OCI-LY1 (cell line): ENCODE measurements around the gene DTNB.

ENCODE experiments used
- H2AFZ ChIP-seq: fragments of 200-600 bp; sonication (generic), shearing (Covaris generic); 2 replicates; pipeline ENCODE4 v1.6.0; 2014; ENCODE audit warnings: antibody characterized with exemption, mild to moderate bottlenecking, low read length
- H3F3A ChIP-seq: fragments of 200-600 bp; sonication (generic), shearing (Covaris generic); 2 replicates; pipeline ENCODE4 v1.6.0; 2014; ENCODE audit warnings: mild to moderate bottlenecking, antibody characterized with exemption, low read length, moderate library complexity; ENCODE audit not compliant: insufficient read depth
- H3K27ac ChIP-seq: fragments of 200-600 bp; sonication (generic); 2 replicates; pipeline ENCODE4 v1.5.1; 2014; ENCODE audit warnings: low read length, mixed run types, mild to moderate bottlenecking, low read depth; ENCODE audit not compliant: poor library complexity, severe bottlenecking
- H3K27me3 ChIP-seq: fragments of 200-600 bp; sonication (generic); 2 replicates; pipeline ENCODE4 v1.6.0; 2014; ENCODE audit warnings: antibody characterized with exemption, mild to moderate bottlenecking, low read length, moderate library complexity; ENCODE audit not compliant: insufficient read depth
- H3K36me3 ChIP-seq: fragments of 200-600 bp; sonication (generic); 2 replicates; pipeline ENCODE4 v1.6.1; 2014; ENCODE audit warnings: mild to moderate bottlenecking, antibody characterized with exemption, low read length, moderate library complexity, mixed read lengths; ENCODE audit not compliant: insufficient read depth
- H3K4me1 ChIP-seq: fragments of 200-600 bp; sonication (generic); 2 replicates; pipeline ENCODE4 v1.5.1; 2014; ENCODE audit warnings: mild to moderate bottlenecking, low read length, moderate library complexity; ENCODE audit not compliant: insufficient read depth, severe bottlenecking
- H3K4me2 ChIP-seq: fragments of 200-600 bp; sonication (generic), shearing (Covaris generic); 2 replicates; pipeline ENCODE4 v1.6.1; 2014; ENCODE audit warnings: low read length
- H3K4me3 ChIP-seq: fragments of 200-600 bp; sonication (generic); 2 replicates; pipeline ENCODE4 v1.5.1; 2014; ENCODE audit warnings: low read length, low read depth, mild to moderate bottlenecking, mixed read lengths; ENCODE audit not compliant: poor library complexity, severe bottlenecking
- H3K79me2 ChIP-seq: fragments of 200-600 bp; shearing (Covaris generic); 2 replicates; pipeline ENCODE4 v1.6.1; 2016; ENCODE audit warnings: mixed run types, low read length, mixed read lengths; ENCODE audit not compliant: insufficient read depth
- H3K9ac ChIP-seq: fragments of 200-600 bp; sonication (generic), shearing (Covaris generic); 2 replicates; pipeline ENCODE4 v1.6.1; 2014; ENCODE audit warnings: mild to moderate bottlenecking, low read length, mixed read lengths
- H3K9me2 ChIP-seq: fragments of 200-600 bp; sonication (generic), shearing (Covaris generic); 2 replicates; pipeline ENCODE4 v1.6.1; 2014; ENCODE audit warnings: low read depth, mild to moderate bottlenecking, low read length, mixed read lengths
- H3K9me3 ChIP-seq: fragments of 200-600 bp; shearing (Covaris generic); 2 replicates; pipeline ENCODE4 v1.6.1; 2014; ENCODE audit warnings: low read length, mixed read lengths
- H4K20me1 ChIP-seq: fragments of 200-600 bp; sonication (generic), shearing (Covaris generic); 2 replicates; pipeline ENCODE4 v1.6.0; 2016; ENCODE audit warnings: mild to moderate bottlenecking, low read length; ENCODE audit not compliant: insufficient read depth
- CTCF ChIP-seq: fragments of 200-600 bp; sonication (generic), shearing (Covaris generic); IDR thresholded peaks from 2 replicates; pipeline ENCODE4 v1.5.1; 2017; ENCODE audit warnings: mild to moderate bottlenecking, antibody characterized with exemption, low read length, moderate library complexity, mixed read lengths
- EZH2 ChIP-seq: fragments of 200-600 bp; sonication (generic), shearing (Covaris generic); IDR thresholded peaks from 2 replicates; pipeline ENCODE4 v1.8.0; 2017; ENCODE audit warnings: borderline replicate concordance, mixed run types, mild to moderate bottlenecking, antibody characterized with exemption, low read length, moderate library complexity, mixed read lengths

The DTNB gene

GRCh38 chr2:25386971-25387875 is 286.2 kb downstream of the DTNB start:
- H3K27ac ChIP-seq = no peak overlapping the region
- H3K9me3 ChIP-seq = no peaks in the 10 kb centered on the region
- TF ChIP-seq EZH2 = no peak
- H3K4me3 ChIP-seq = no peak overlapping the region
- no peaks in the 10 kb centered on the region for H3K36me3 ChIP-seq
- H3K9me2 ChIP-seq = no peaks in the 10 kb centered on the region
- no peak overlapping the region for H3K9ac ChIP-seq
- H3K4me2 ChIP-seq = no peak overlapping the region
- H3K79me2 ChIP-seq = no peaks in the 10 kb centered on the region
- no peak overlapping the region for H2AFZ ChIP-seq
- H3F3A ChIP-seq = no peaks in the 10 kb centered on the region
- H3K4me1 ChIP-seq = peaks cover 6% of the 10 kb centered on the region
- 0 out of 2 replicates have a peak, but pooled peaks cover 3% of the 10 kb centered on the region for H3K27me3 ChIP-seq
- no peaks in the 10 kb centered on the region for H4K20me1 ChIP-seq

- no peak for TF ChIP-seq EZH2
- no peak for TF ChIP-seq CTCF
- Histone ChIP-seq H3K79me2 (no peaks in the 10 kb centered on the region), H3K9me2 (no peaks in the 10 kb centered on the region), H4K20me1 (no peaks in the 10 kb centered on the region), H3K27me3 (0 out of 2 replicates have a peak, but pooled peaks cover 3% of the 10 kb centered on the region), H3K36me3 (no peaks in the 10 kb centered on the region), H3K4me3 (no peak overlapping the region), H3K27ac (no peak overlapping the region), H3K9me3 (no peaks in the 10 kb centered on the region), H3K4me2 (no peak overlapping the region), H3K4me1 (peaks cover 9% of the 10 kb centered on the region), H3F3A (no peaks in the 10 kb centered on the region), H2AFZ (no peak overlapping the region), H3K9ac (no peak overlapping the region)
These were observed 287.5 kb downstream of the DTNB start for GRCh38 chr2:25385910-25386309.

GRCh38 chr2:25383806-25384205 is 289.6 kb downstream of the DTNB start:
- Histone ChIP-seq H3K4me1 (peaks cover 30% of the 10 kb centered on the region), H3K4me2 (no peak overlapping the region), H2AFZ (no peak overlapping the region), H3K27me3 (0 out of 2 replicates have a peak, but pooled peaks cover 3% of the 10 kb centered on the region), H3K9me2 (no peaks in the 10 kb centered on the region), H3K9ac (no peak overlapping the region), H3K27ac (no peak overlapping the region), H3K79me2 (no peaks in the 10 kb centered on the region), H3F3A (no peaks in the 10 kb centered on the region), H3K36me3 (no peaks in the 10 kb centered on the region), H3K9me3 (no peaks in the 10 kb centered on the region), H3K4me3 (no peak overlapping the region), H4K20me1 (no peaks in the 10 kb centered on the region)
- TF ChIP-seq CTCF = no peak
- no peak for TF ChIP-seq EZH2

- H3K4me1 ChIP-seq = peaks cover 37% of the 10 kb centered on the region
- H3K4me3 ChIP-seq = no peak overlapping the region
- H3F3A ChIP-seq = no peaks in the 10 kb centered on the region
- H3K79me2 ChIP-seq = no peaks in the 10 kb centered on the region
- no peaks in the 10 kb centered on the region for H3K9me3 ChIP-seq
- no peak overlapping the region for H2AFZ ChIP-seq
- no peak overlapping the region for H3K9ac ChIP-seq
- no peaks in the 10 kb centered on the region for H4K20me1 ChIP-seq
- H3K36me3 ChIP-seq = no peaks in the 10 kb centered on the region
- H3K27ac ChIP-seq = no peak overlapping the region
- H3K4me2 ChIP-seq = no peak overlapping the region
- TF ChIP-seq CTCF (no peak), EZH2 (no peak)
- 0 out of 2 replicates have a peak, but pooled peaks cover 2% of the 10 kb centered on the region for H3K27me3 ChIP-seq
- no peaks in the 10 kb centered on the region for H3K9me2 ChIP-seq
These were observed 291.9 kb downstream of the DTNB start for GRCh38 chr2:25381502-25381901.
